B cell (primary cell): ENCODE results near the gene UCKL1. TPM values are rescaled to one million over a fixed set of nuclear protein-coding genes. Genes with fewer than 3 reads are reported as not detected.

Experiments used
- ATAC-seq: fragments of 200-7000 bp; cut with Tn5 transposase; one replicate; pipeline ENCODE4 v1.10.0; 2021; ENCODE audit warnings: low read depth, mild to moderate bottlenecking, moderate number of reproducible peaks, moderate library complexity
- CTCF ChIA-PET: fragments of 350-600 bp; sonication (Branson Sonifier 250); formaldehyde crosslinking; loops from one replicate; lab custom pipeline; 2021; ENCODE audit warnings: antibody characterized with exemption, inconsistent platforms; lab: Charles Lee
- POLR2A ChIA-PET: fragments of 350-600 bp; sonication (Branson Sonifier 250); formaldehyde crosslinking; loops from one replicate; lab custom pipeline; 2021; ENCODE audit warnings: antibody characterized with exemption; lab: Charles Lee
- DNase-seq: peaks from one replicate; pipeline ENCODE4 v3.0.0; 2013
- H2AFZ ChIP-seq: 2 replicates; pipeline ENCODE4 v1.6.1; 2012; ENCODE audit warnings: mild to moderate bottlenecking, low read depth, low read length; ENCODE audit not compliant: insufficient read depth, poor library complexity, severe bottlenecking
- H3K27ac ChIP-seq, 2 donors: 1 replicate in 1 of 2; 2 replicates in 1 of 2; pipeline ENCODE4 v1.5.1; 2012 to 2013; ENCODE audit warnings: low read length in 2 of 2, mild to moderate bottlenecking in 2 of 2, moderate library complexity in 1 of 2
- H3K27me3 ChIP-seq, 4 experiments: fragments of 200-600 bp in 1 of 4; sonication (generic) in 1 of 4; replicated peaks in 1 of 4; 1 replicate in 2 of 4; 2 replicates in 2 of 4; pipeline versions ENCODE4 v1.6.1 to v1.7.0; 2013 to 2016; ENCODE audit warnings: low read length in 3 of 4, mild to moderate bottlenecking in 2 of 4, mixed read lengths in 1 of 4, moderate library complexity in 1 of 4; ENCODE audit not compliant: insufficient read depth in 4 of 4, control insufficient read depth in 3 of 4; ENCODE audit errors: control extremely low read depth in 1 of 4
- H3K36me3 ChIP-seq, 2 experiments: replicated peaks in 1 of 2; 1 replicate in 1 of 2; 2 replicates in 1 of 2; pipeline versions ENCODE4 v1.6.1 to v1.7.1; 2013; ENCODE audit warnings: low read length in 1 of 2; ENCODE audit not compliant: insufficient read depth in 2 of 2, control insufficient read depth in 1 of 2; ENCODE audit errors: control extremely low read depth in 1 of 2, extremely low read depth in 1 of 2
- H3K4me1 ChIP-seq, 2 donors: fragments of 200-600 bp in 1 of 2; sonication (generic) in 1 of 2; 1 replicate in 1 of 2; 2 replicates in 1 of 2; pipeline versions ENCODE4 v1.5.1 to v1.6.1; 2013 to 2017; ENCODE audit warnings: low read length in 2 of 2; ENCODE audit not compliant: control insufficient read depth in 2 of 2, insufficient read depth in 2 of 2
- H3K4me2 ChIP-seq: replicated peaks from 2 replicates; pipeline ENCODE3; 2012; ENCODE audit warnings: mild to moderate bottlenecking, low read depth, low read length; ENCODE audit not compliant: poor library complexity, severe bottlenecking
- H3K4me3 ChIP-seq, 5 experiments: fragments of 200-600 bp in 1 of 5; sonication (generic) in 1 of 5; 1 replicate in 3 of 5; 2 replicates in 2 of 5; pipeline versions ENCODE4 v1.5.1 to v1.7.0; 2011 to 2016; ENCODE audit warnings: low read length in 4 of 5, mild to moderate bottlenecking in 4 of 5, low read depth in 2 of 5, control low read depth in 1 of 5, moderate library complexity in 1 of 5; ENCODE audit not compliant: insufficient read depth in 1 of 5; ENCODE audit errors: control extremely low read depth in 1 of 5, extremely low read depth in 1 of 5
- H3K79me2 ChIP-seq: fragments of 200-600 bp; sonication (generic); one replicate; pipeline ENCODE4 v1.6.0; 2016; ENCODE audit warnings: low read length; ENCODE audit not compliant: control insufficient read depth, insufficient read depth
- H3K9ac ChIP-seq: fragments of 200-600 bp; sonication (generic); 2 replicates; pipeline ENCODE4 v1.6.1; 2017; ENCODE audit warnings: mild to moderate bottlenecking, low read length, moderate library complexity
- H3K9me3 ChIP-seq, 3 donors: one replicate each; pipeline versions ENCODE4 v1.6.1 to v1.7.1; 2013; ENCODE audit warnings: low read length in 2 of 3; ENCODE audit not compliant: control insufficient read depth in 2 of 3, insufficient read depth in 1 of 3; ENCODE audit errors: control extremely low read depth in 1 of 3
- H4K20me1 ChIP-seq: 2 replicates; pipeline ENCODE4 v1.6.0; 2012; ENCODE audit warnings: mild to moderate bottlenecking, low read length; ENCODE audit not compliant: insufficient read depth, control insufficient read depth, poor library complexity, severe bottlenecking
- H3K27ac Mint-ChIP-seq: one replicate; pipeline ENCODE4 v1.8.0; 2021; ENCODE audit warnings: mixed read lengths
- H3K27me3 Mint-ChIP-seq: one replicate; pipeline ENCODE4 v1.8.0; 2021; ENCODE audit warnings: mixed read lengths
- H3K4me1 Mint-ChIP-seq: one replicate; pipeline ENCODE4 v1.8.0; 2021; ENCODE audit warnings: mixed read lengths
- H3K4me3 Mint-ChIP-seq: one replicate; pipeline ENCODE4 v1.8.0; 2021; ENCODE audit warnings: mixed read lengths
- H3K9me3 Mint-ChIP-seq: one replicate; pipeline ENCODE4 v1.8.0; 2022; ENCODE audit warnings: mixed read lengths; ENCODE audit not compliant: insufficient read depth
- CTCF ChIP-seq: fragments of 200-600 bp; IDR thresholded peaks from one replicate; pipeline ENCODE4 v1.8.0; 2022; ENCODE audit warnings: antibody characterized with exemption, mild to moderate bottlenecking
- EZH2 ChIP-seq: IDR thresholded peaks from 2 replicates; pipeline ENCODE4 v1.6.1; 2012; ENCODE audit warnings: borderline replicate concordance, low read depth, mild to moderate bottlenecking, moderate library complexity, low read length; ENCODE audit not compliant: insufficient read depth, poor library complexity, severe bottlenecking
- WGBS: methylation state at CpG from one replicate; pipeline ENCODE4 v1.1.5; 2013; ENCODE audit warnings: missing lambda C conversion rate; ENCODE audit not compliant: insufficient coverage; 5-methylcytosine and 5-hydroxymethylcytosine counted together
- intact Hi-C: fragments of 100-400 bp; cut with micrococcal nuclease; formaldehyde crosslinking; loops from one replicate; pipeline ENCODE4 v1.10.0; 2022
- polyA plus RNA-seq: library from polyadenylated mRNA; depleted of rRNA; stranded (reverse); fragments of >200 nt; gene quantifications from 2 replicates; pipeline ENCODE4 v1.2.3, GENCODE V29; 2012
- total RNA-seq, 2 donors: library from RNA; stranded (reverse); fragments of 120-200 nt in 1 of 2; gene quantifications; 1 replicate in 1 of 2; 2 replicates in 1 of 2; pipeline versions ENCODE4 v1.2.3 to v1.2.4, GENCODE V29; 2013 to 2022

UCKL1 gene
- total and polyA plus RNA-seq, 2 donors (not counting 1 experiment from before 2014, with no cell fraction given): 106 to 199 TPM

GRCh38 chr20:63977739-63978276, 21.6 kb upstream of the UCKL1 start:
- H2AFZ ChIP-seq: peak overlapping the region; percentile 80
- peaks cover 0 to 6% of the 10 kb centered on the region in 2 experiments for H3K36me3 ChIP-seq
- ChIA-PET POLR2A (no interaction called here), CTCF (no interaction called here)
- peak overlapping the region; percentile 76 for H3K9ac ChIP-seq
- H3K27me3 Mint-ChIP-seq: no peaks in the 10 kb centered on the region
- H3K79me2 ChIP-seq: peaks cover 13% of the 10 kb centered on the region
- H4K20me1 ChIP-seq: peaks cover 23% of the 10 kb centered on the region
- WGBS: 84% methylated on average over 16 of the region's 16 CpGs
- DNase-seq (no peak), ATAC-seq (no peak)
- peak overlapping the region in 1 of 2 donors; percentile 81 for H3K27ac ChIP-seq
- H3K4me2 ChIP-seq: peak overlapping the region; percentile 93
- no peaks in the 10 kb centered on the region for H3K9me3 Mint-ChIP-seq
- no peak overlapping the region for H3K4me3 ChIP-seq
- peak overlapping the region; percentile 89 for H3K27ac Mint-ChIP-seq
- H3K4me3 Mint-ChIP-seq: peak overlapping the region; percentile 83
- H3K4me1 Mint-ChIP-seq: peaks cover 45% of the 10 kb centered on the region
- no peaks in the 10 kb centered on the region for H3K9me3 ChIP-seq
- TF ChIP-seq CTCF (no peak), EZH2 (no peak)
- no peaks in the 10 kb centered on the region for H3K27me3 ChIP-seq
- intact Hi-C loops: no loop called here
- H3K4me1 ChIP-seq: peaks cover 33 to 51% of the 10 kb centered on the region in 2 donors

- H2AFZ ChIP-seq: no peak overlapping the region
Measured at GRCh38 chr20:63976980-63977738, 20.9 kb upstream of the UCKL1 start.

More at GRCh38 chr20:63976980-63977738, 20.9 kb upstream of the UCKL1 start:
- no peak overlapping the region for H3K27ac ChIP-seq
- ChIA-PET POLR2A (no interaction called here), CTCF (no interaction called here)
- H3K27ac Mint-ChIP-seq: peak overlapping the region; percentile 20
- no peaks in the 10 kb centered on the region for H3K9me3 ChIP-seq
- intact Hi-C loops: no loop called here
- H3K4me3 Mint-ChIP-seq: peak overlapping the region; percentile 83
- DNase-seq (peak; percentile 25), ATAC-seq (no peak)
- H3K27me3 ChIP-seq: no peaks in the 10 kb centered on the region
- H3K79me2 ChIP-seq: peaks cover 7% of the 10 kb centered on the region
- WGBS: 98% methylated on average over 14 of the region's 18 CpGs
- peaks cover 40% of the 10 kb centered on the region for H3K4me1 Mint-ChIP-seq
- H3K9me3 Mint-ChIP-seq: no peaks in the 10 kb centered on the region
- peaks cover 16% of the 10 kb centered on the region for H4K20me1 ChIP-seq
- H3K4me1 ChIP-seq: peaks cover 29 to 45% of the 10 kb centered on the region in 2 donors
- TF ChIP-seq CTCF (no peak), EZH2 (no peak)
- H3K4me3 ChIP-seq: no peak overlapping the region
- no peak overlapping the region for H3K9ac ChIP-seq
- peak overlapping the region; percentile 93 for H3K4me2 ChIP-seq
- no peaks in the 10 kb centered on the region for H3K27me3 Mint-ChIP-seq
- peaks cover 0 to 2% of the 10 kb centered on the region in 2 experiments for H3K36me3 ChIP-seq
